HCT116 (cell line): ENCODE data around the gene ALAS1. TPM values are rescaled to one million over a fixed set of nuclear protein-coding genes. Genes with fewer than 3 reads are reported as not detected.

ENCODE experiments used
- ATAC-seq: fragments of 200-7000 bp; cut with Tn5 transposase; 2 replicates; pipeline ENCODE4 v1.9.1; 2020; ENCODE audit warnings: mild to moderate bottlenecking, moderate library complexity
- BruUV-seq: library from RNA; stranded (reverse); fragments of 400-500 nt; replicated peaks from 2 replicates; lab custom pipeline; 2021; lab: Mats Ljungman, UMichigan
- CTCF ChIA-PET: fragments of 300-600 bp; sonication (Branson Sonifier 250); formaldehyde crosslinking; loops from one replicate; lab custom pipeline; 2021; ENCODE audit warnings: antibody characterized with exemption; lab: Charles Lee
- POLR2A ChIA-PET: fragments of 300-600, 350-600 bp; sonication (Branson Sonifier 250); formaldehyde crosslinking; loops from one replicate; lab custom pipeline; 2021; ENCODE audit warnings: antibody characterized with exemption; lab: Charles Lee
- RAD21 ChIA-PET, 2 experiments: fragments of 300-600 bp; sonication (Branson Sonifier 250); formaldehyde crosslinking; loops; one replicate each; lab custom pipeline; 2023; ENCODE audit warnings: low total read pairs in 2 of 2; ENCODE audit not compliant: uncharacterized antibody in 2 of 2, unreplicated experiment in 2 of 2, low non-redundant PET in 1 of 2; lab: Charles Lee
- DNase-seq: peaks from one replicate; pipeline ENCODE4 v3.0.0-alpha.2; 2010; ENCODE audit warnings: low read depth, low spot score
- H2AFZ ChIP-seq: fragments of 200-600 bp; shearing (Covaris generic), sonication (generic); 2 replicates; pipeline ENCODE4 v1.6.1; 2017; ENCODE audit warnings: low read depth, mixed run types, mixed read lengths, antibody characterized with exemption, low read length; ENCODE audit not compliant: poor library complexity, severe bottlenecking
- H3K27ac ChIP-seq: 2 replicates; pipeline ENCODE4 v1.5.1; 2012; ENCODE audit warnings: low read depth, low read length
- H3K27me3 ChIP-seq: fragments of 200-600 bp; sonication (generic); 2 replicates; pipeline ENCODE4 v1.6.1; 2016; ENCODE audit warnings: mixed run types, low read length, mixed read lengths; ENCODE audit not compliant: insufficient read depth
- H3K36me3 ChIP-seq, 2 experiments: fragments of 200-500 bp in 1 of 2; fragments of 200-600 bp in 1 of 2; sonication (Bioruptor generic) in 1 of 2; sonication (generic) in 1 of 2; 2 replicates each; pipeline versions ENCODE4 v1.5.1 to v1.6.1; 2014 to 2016; ENCODE audit warnings: low read length in 2 of 2, inconsistent platforms in 1 of 2, mixed read lengths in 1 of 2, mixed run types in 1 of 2; ENCODE audit not compliant: insufficient read depth in 2 of 2, control insufficient read depth in 1 of 2
- H3K4me1 ChIP-seq, 2 experiments: fragments of 200-600 bp in 1 of 2; sonication (generic) in 1 of 2; 2 replicates each; pipeline versions ENCODE4 v1.5.1 to v1.6.1; 2012 to 2017; ENCODE audit warnings: low read length in 2 of 2, inconsistent platforms in 1 of 2, mild to moderate bottlenecking in 1 of 2, mixed read lengths in 1 of 2, mixed run types in 1 of 2, moderate library complexity in 1 of 2; ENCODE audit not compliant: insufficient read depth in 2 of 2, control insufficient read depth in 1 of 2
- H3K4me2 ChIP-seq: fragments of 200-600 bp; sonication (generic); 2 replicates; pipeline ENCODE4 v1.6.1; 2017; ENCODE audit warnings: mixed run types, low read length, mixed read lengths
- H3K4me3 ChIP-seq, 2 experiments: fragments of 200-600 bp in 1 of 2; sonication (generic) in 1 of 2; replicated peaks in 1 of 2; 2 replicates each; pipeline ENCODE4 v1.5.1; 2011 to 2016; ENCODE audit warnings: low read length in 2 of 2, control low read depth in 1 of 2, low read depth in 1 of 2, mild to moderate bottlenecking in 1 of 2, mixed read lengths in 1 of 2, mixed run types in 1 of 2
- H3K79me2 ChIP-seq: fragments of 200-600 bp; sonication (generic); 2 replicates; pipeline ENCODE4 v1.6.1; 2017; ENCODE audit warnings: mild to moderate bottlenecking, mixed run types, low read length, moderate library complexity, mixed read lengths; ENCODE audit not compliant: insufficient read depth
- H3K9ac ChIP-seq: fragments of 200-600 bp; sonication (generic); 2 replicates; pipeline ENCODE4 v1.6.1; 2016; ENCODE audit warnings: low read length, mixed read lengths
- H3K9me2 ChIP-seq: fragments of 200-600 bp; sonication (generic), shearing (Covaris generic); 2 replicates; pipeline ENCODE4 v1.6.1; 2017; ENCODE audit warnings: mixed run types, mild to moderate bottlenecking, moderate library complexity; ENCODE audit not compliant: insufficient read depth
- H3K9me3 ChIP-seq, 2 experiments: fragments of 200-500 bp in 1 of 2; fragments of 200-600 bp in 1 of 2; sonication (Bioruptor generic) in 1 of 2; sonication (generic) in 1 of 2; 2 replicates each; pipeline ENCODE4 v1.6.1; 2014 to 2017; ENCODE audit warnings: low read length in 2 of 2, mixed read lengths in 2 of 2, inconsistent platforms in 1 of 2, low read depth in 1 of 2, mild to moderate bottlenecking in 1 of 2, mixed run types in 1 of 2, moderate library complexity in 1 of 2; ENCODE audit not compliant: control insufficient read depth in 1 of 2, insufficient read depth in 1 of 2
- H4K20me1 ChIP-seq: fragments of 200-600 bp; sonication (generic), shearing (Covaris generic); 2 replicates; pipeline ENCODE4 v1.6.1; 2017; ENCODE audit warnings: mixed run types, mild to moderate bottlenecking, moderate library complexity; ENCODE audit not compliant: insufficient read depth
- CBX3 ChIP-seq: IDR thresholded peaks from 2 replicates; pipeline ENCODE4 v1.6.1; 2012; ENCODE audit warnings: low read depth
- ELF1 ChIP-seq: IDR thresholded peaks from 2 replicates; pipeline ENCODE4 v1.6.1; 2012; ENCODE audit warnings: low read depth, borderline replicate concordance
- EZH2 ChIP-seq: fragments of 200-600 bp; sonication (generic); IDR thresholded peaks from 2 replicates; pipeline ENCODE4 v1.6.1; 2017; ENCODE audit warnings: antibody characterized with exemption, mixed run types
- EZH2phosphoT487 ChIP-seq: fragments of 200-600 bp; IDR thresholded peaks from 2 replicates; pipeline ENCODE4 v1.6.1; 2018; ENCODE audit warnings: antibody characterized with exemption, borderline replicate concordance
- FOSL1 ChIP-seq: IDR thresholded peaks from 2 replicates; pipeline ENCODE4 v1.6.1; 2012; ENCODE audit warnings: low read depth
- JUND ChIP-seq: IDR thresholded peaks from 2 replicates; pipeline ENCODE4 v1.6.1; 2012
- POLR2A ChIP-seq: IDR thresholded peaks from 2 replicates; pipeline ENCODE4 v1.7.0; 2011; ENCODE audit warnings: borderline replicate concordance; ENCODE audit not compliant: insufficient read depth, insufficient read length; ENCODE audit errors: extremely low read depth
- POLR2AphosphoS5 ChIP-seq: IDR thresholded peaks from 2 replicates; pipeline ENCODE4 v1.6.1; 2011; ENCODE audit warnings: mild to moderate bottlenecking, low read depth, low read length, moderate library complexity
- RAD21 ChIP-seq: IDR thresholded peaks from 2 replicates; pipeline ENCODE4 v1.6.1; 2012; ENCODE audit warnings: low read depth, mild to moderate bottlenecking
- SIN3A ChIP-seq: IDR thresholded peaks from 2 replicates; pipeline ENCODE4 v1.6.1; 2012; ENCODE audit warnings: low read depth
- SP1 ChIP-seq: IDR thresholded peaks from 2 replicates; pipeline ENCODE4 v1.6.1; 2012; ENCODE audit warnings: low read depth
- SRF ChIP-seq: IDR thresholded peaks from 2 replicates; pipeline ENCODE4 v1.6.1; 2012; ENCODE audit warnings: low read depth
- TCF7L2 ChIP-seq: IDR thresholded peaks from 2 replicates; pipeline ENCODE4 v1.7.0; 2011; ENCODE audit warnings: borderline replicate concordance, inconsistent platforms; ENCODE audit not compliant: insufficient read depth, insufficient read length; ENCODE audit errors: extremely low read depth
- YY1 ChIP-seq: IDR thresholded peaks from 2 replicates; pipeline ENCODE4 v1.6.1; 2011; ENCODE audit warnings: low read length, low read depth, moderate library complexity, mild to moderate bottlenecking; ENCODE audit not compliant: insufficient replicate concordance; ENCODE audit errors: extremely low read depth
- ZFX ChIP-seq: fragments of 450-650 bp; IDR thresholded peaks from 2 replicates; pipeline ENCODE4 v1.6.1; 2017
- ZNF274 ChIP-seq: fragments of 200-500 bp; sonication (Bioruptor generic); IDR thresholded peaks from 2 replicates; pipeline ENCODE4 v1.6.1; 2014; ENCODE audit warnings: mild to moderate bottlenecking, low read depth, low read length, inconsistent platforms
- intact Hi-C: fragments of 100-400 bp; cut with micrococcal nuclease; formaldehyde crosslinking; loops from 2 replicates; pipeline ENCODE4 v1.10.0; 2022
- total RNA-seq: library from RNA; stranded (reverse); gene quantifications from one replicate; pipeline ENCODE4 v1.2.1, GENCODE V29; 2021; ENCODE audit not compliant: unreplicated experiment
- TF ChIP-seq, protein P1 (sequence below), 3 experiments: fragments of 200-600 bp in 1 of 3; sonication (generic) in 1 of 3; IDR thresholded peaks in 2 of 3; conservative IDR thresholded peaks in 1 of 3; 2 replicates each; pipeline ENCODE4 v1.5.1; 2012 to 2017; ENCODE audit warnings: low read depth in 2 of 3, low read length in 2 of 3, antibody characterized with exemption in 1 of 3, borderline replicate concordance in 1 of 3, control low read depth in 1 of 3, mild to moderate bottlenecking in 1 of 3, mixed read lengths in 1 of 3, mixed run types in 1 of 3, moderate library complexity in 1 of 3; ENCODE audit not compliant: insufficient read depth in 1 of 3
- TF ChIP-seq, protein P2 (sequence below): IDR thresholded peaks from 2 replicates; pipeline ENCODE4 v1.6.1; 2012
- TF ChIP-seq, protein P3 (sequence below): IDR thresholded peaks from 2 replicates; pipeline ENCODE4 v1.6.1; 2011; ENCODE audit warnings: mild to moderate bottlenecking, low read length, moderate library complexity; ENCODE audit not compliant: insufficient replicate concordance; ENCODE audit errors: extremely low read depth
- TF ChIP-seq, protein P4 (sequence below): IDR thresholded peaks from 2 replicates; pipeline ENCODE4 v1.6.1; 2012; ENCODE audit warnings: low read depth

ALAS1 gene
- total RNA-seq, 1 experiment from 2014 or later, result 74.0 TPM

DNA sequence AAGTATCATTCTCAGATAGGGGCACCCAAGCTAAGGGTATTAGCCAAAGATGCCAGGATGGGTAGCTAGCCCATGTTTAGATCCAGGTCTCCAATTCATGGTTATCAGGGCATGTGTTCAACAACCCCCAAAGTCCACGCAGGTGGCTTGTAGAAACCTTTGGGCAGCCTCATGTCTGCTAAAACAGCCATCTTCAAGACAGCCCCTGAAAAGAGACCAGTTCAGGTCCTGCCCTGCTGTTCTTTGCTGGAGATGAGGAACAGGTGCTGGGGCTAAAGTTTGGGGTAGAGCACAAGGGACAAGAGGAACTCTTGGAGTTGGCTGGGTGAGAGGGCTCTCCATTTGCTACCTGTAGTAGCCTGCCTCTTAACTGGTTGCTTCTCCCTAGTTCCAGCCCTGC lies 52.2 kb downstream of the ALAS1 start:
- H3K36me3 ChIP-seq, result peaks cover 14 to 34% of the 10 kb centered on the region in 2 experiments; a peak in 3 of 4 replicates
- no TSS peak for BruUV-seq
- intact Hi-C loops, result no loop called here

More for the DNA sequence above, 52.2 kb downstream of the ALAS1 start:
- ATAC-seq (no peak), DNase-seq (no peak)
- Histone ChIP-seq H3K4me3 (no peak overlapping the region), H3K27ac (no peak overlapping the region), H4K20me1 (no peaks in the 10 kb centered on the region), H3K4me1 (peaks cover 5 to 16% of the 10 kb centered on the region in 2 experiments; a peak in 3 of 4 replicates), H3K27me3 (no peaks in the 10 kb centered on the region), H3K9ac (no peak overlapping the region), H3K4me2 (no peak overlapping the region), H3K79me2 (0 out of 2 replicates have a peak, but pooled peaks cover 3% of the 10 kb centered on the region), H3K9me2 (no peaks in the 10 kb centered on the region), H2AFZ (no peak overlapping the region), H3K9me3 (no peaks in the 10 kb centered on the region)
- POLR2A ChIA-PET, result interaction anchor here (0.6 to 2.1 kb wide), 2 partner anchors 10 to 86 kb away, joined by 3 to 6 read pairs; no protein-coding TSS in a partner anchor
- CTCF ChIA-PET, result no interaction called here
- TF ChIP-seq TCF7L2, result no peak
- no peak for TF ChIP-seq FOSL1
- TF ChIP-seq, protein P1, sequence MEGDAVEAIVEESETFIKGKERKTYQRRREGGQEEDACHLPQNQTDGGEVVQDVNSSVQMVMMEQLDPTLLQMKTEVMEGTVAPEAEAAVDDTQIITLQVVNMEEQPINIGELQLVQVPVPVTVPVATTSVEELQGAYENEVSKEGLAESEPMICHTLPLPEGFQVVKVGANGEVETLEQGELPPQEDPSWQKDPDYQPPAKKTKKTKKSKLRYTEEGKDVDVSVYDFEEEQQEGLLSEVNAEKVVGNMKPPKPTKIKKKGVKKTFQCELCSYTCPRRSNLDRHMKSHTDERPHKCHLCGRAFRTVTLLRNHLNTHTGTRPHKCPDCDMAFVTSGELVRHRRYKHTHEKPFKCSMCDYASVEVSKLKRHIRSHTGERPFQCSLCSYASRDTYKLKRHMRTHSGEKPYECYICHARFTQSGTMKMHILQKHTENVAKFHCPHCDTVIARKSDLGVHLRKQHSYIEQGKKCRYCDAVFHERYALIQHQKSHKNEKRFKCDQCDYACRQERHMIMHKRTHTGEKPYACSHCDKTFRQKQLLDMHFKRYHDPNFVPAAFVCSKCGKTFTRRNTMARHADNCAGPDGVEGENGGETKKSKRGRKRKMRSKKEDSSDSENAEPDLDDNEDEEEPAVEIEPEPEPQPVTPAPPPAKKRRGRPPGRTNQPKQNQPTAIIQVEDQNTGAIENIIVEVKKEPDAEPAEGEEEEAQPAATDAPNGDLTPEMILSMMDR (IDR thresholded peaks at IDR 0.05 in 2 of 3, conservative IDR thresholded peaks at IDR 0.05 in 1 of 3; ENCODE audit: borderline replicate concordance in 1 of 3, insufficient read depth in 1 of 3, low read depth in 2 of 3, low read length in 2 of 3), result no peak
- no peak for TF ChIP-seq JUND
- no peak for TF ChIP-seq ZNF274
- TF ChIP-seq ZFX, result no peak
- TF ChIP-seq, protein P2, sequence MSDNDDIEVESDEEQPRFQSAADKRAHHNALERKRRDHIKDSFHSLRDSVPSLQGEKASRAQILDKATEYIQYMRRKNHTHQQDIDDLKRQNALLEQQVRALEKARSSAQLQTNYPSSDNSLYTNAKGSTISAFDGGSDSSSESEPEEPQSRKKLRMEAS, result no peak
- TF ChIP-seq RAD21, result no peak
- TF ChIP-seq YY1, result no peak
- TF ChIP-seq CBX3, result no peak
- no peak for TF ChIP-seq POLR2AphosphoS5
- TF ChIP-seq ELF1, result no peak
- TF ChIP-seq SP1, result no peak
- no peak for TF ChIP-seq SIN3A
- TF ChIP-seq EZH2phosphoT487, result no peak
- no peak for TF ChIP-seq EZH2
- TF ChIP-seq, protein P3, sequence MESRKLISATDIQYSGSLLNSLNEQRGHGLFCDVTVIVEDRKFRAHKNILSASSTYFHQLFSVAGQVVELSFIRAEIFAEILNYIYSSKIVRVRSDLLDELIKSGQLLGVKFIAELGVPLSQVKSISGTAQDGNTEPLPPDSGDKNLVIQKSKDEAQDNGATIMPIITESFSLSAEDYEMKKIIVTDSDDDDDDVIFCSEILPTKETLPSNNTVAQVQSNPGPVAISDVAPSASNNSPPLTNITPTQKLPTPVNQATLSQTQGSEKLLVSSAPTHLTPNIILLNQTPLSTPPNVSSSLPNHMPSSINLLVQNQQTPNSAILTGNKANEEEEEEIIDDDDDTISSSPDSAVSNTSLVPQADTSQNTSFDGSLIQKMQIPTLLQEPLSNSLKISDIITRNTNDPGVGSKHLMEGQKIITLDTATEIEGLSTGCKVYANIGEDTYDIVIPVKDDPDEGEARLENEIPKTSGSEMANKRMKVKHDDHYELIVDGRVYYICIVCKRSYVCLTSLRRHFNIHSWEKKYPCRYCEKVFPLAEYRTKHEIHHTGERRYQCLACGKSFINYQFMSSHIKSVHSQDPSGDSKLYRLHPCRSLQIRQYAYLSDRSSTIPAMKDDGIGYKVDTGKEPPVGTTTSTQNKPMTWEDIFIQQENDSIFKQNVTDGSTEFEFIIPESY, result no peak
- no peak for TF ChIP-seq SRF
- no peak for TF ChIP-seq POLR2A
- TF ChIP-seq, protein P4, sequence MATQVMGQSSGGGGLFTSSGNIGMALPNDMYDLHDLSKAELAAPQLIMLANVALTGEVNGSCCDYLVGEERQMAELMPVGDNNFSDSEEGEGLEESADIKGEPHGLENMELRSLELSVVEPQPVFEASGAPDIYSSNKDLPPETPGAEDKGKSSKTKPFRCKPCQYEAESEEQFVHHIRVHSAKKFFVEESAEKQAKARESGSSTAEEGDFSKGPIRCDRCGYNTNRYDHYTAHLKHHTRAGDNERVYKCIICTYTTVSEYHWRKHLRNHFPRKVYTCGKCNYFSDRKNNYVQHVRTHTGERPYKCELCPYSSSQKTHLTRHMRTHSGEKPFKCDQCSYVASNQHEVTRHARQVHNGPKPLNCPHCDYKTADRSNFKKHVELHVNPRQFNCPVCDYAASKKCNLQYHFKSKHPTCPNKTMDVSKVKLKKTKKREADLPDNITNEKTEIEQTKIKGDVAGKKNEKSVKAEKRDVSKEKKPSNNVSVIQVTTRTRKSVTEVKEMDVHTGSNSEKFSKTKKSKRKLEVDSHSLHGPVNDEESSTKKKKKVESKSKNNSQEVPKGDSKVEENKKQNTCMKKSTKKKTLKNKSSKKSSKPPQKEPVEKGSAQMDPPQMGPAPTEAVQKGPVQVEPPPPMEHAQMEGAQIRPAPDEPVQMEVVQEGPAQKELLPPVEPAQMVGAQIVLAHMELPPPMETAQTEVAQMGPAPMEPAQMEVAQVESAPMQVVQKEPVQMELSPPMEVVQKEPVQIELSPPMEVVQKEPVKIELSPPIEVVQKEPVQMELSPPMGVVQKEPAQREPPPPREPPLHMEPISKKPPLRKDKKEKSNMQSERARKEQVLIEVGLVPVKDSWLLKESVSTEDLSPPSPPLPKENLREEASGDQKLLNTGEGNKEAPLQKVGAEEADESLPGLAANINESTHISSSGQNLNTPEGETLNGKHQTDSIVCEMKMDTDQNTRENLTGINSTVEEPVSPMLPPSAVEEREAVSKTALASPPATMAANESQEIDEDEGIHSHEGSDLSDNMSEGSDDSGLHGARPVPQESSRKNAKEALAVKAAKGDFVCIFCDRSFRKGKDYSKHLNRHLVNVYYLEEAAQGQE, result no peak
- RAD21 ChIA-PET, result no interaction called here
